ENCODE measurements around the gene RNF2.

Gene RNF2

GRCh38 chr1:185144233-185144632 is 98.9 kb downstream of the RNF2 start:
- DNase-seq (ENCODE audit: insufficient read length, low spot score) = no peak
- no peak for TF ChIP-seq CTCF (IDR thresholded peaks at IDR 0.05; ENCODE audit: insufficient read depth, missing control alignments)
- FAIRE-seq = no peak

GRCh38 chr1:185151215-185151614 is 105.9 kb downstream of the RNF2 start:
- TF ChIP-seq CTCF (IDR thresholded peaks at IDR 0.05; ENCODE audit: insufficient read depth, missing control alignments) = no peak
- peak; percentile 35 for FAIRE-seq
- no peak for DNase-seq (ENCODE audit: insufficient read length, low spot score)
